Measurements from ENCODE around the gene GUCA2A. TPM values are rescaled to one million over a fixed set of nuclear protein-coding genes. Genes with fewer than 3 reads are reported as not detected.

The GUCA2A gene
- total and polyA plus RNA-seq, 2 of the 4 experiments (the other 2 are of a cell fraction), result not detected

- WGBS, 2 experiments (ENCODE audit: extremely low coverage in 2 of 2, insufficient read length in 1 of 2), result no CpG with 5 or more reads among the region's 3 CpGs
- Histone ChIP-seq H3K27me3 (ENCODE audit: control insufficient read depth, insufficient read depth, low read length) (peaks cover 6% of the 10 kb centered on the region), H3K79me1 (ENCODE audit: low read depth in 1 of 2, low read length in 2 of 2) (no peaks in the 10 kb centered on the region), H3K56ac (ENCODE audit: extremely low read depth, insufficient read depth, low read length) (no peak overlapping the region), H3K4me2 (ENCODE audit: low read depth, low read length) (no peak overlapping the region), H3K18ac (ENCODE audit: low read depth, low read length) (no peak overlapping the region), H2AK9ac (replicated peaks; ENCODE audit: low read depth, low read length, poor library complexity) (no peak overlapping the region), H2BK5ac (ENCODE audit: low read depth, low read length, poor library complexity, severe bottlenecking) (no peak overlapping the region), H3K9me1 (ENCODE audit: insufficient read depth, low read length) (no peaks in the 10 kb centered on the region; the same call in 1 of the 2 replicates), H2BK120ac (ENCODE audit: low read depth, low read length) (no peak overlapping the region), H3K23ac (ENCODE audit: low read depth, low read length) (no peak overlapping the region), H4K8ac (ENCODE audit: low read depth in 2 of 2, low read length in 2 of 2) (no peak overlapping the region), H3K9me3 (ENCODE audit: control insufficient read depth, insufficient read depth, low read length) (no peaks in the 10 kb centered on the region), H4K91ac (ENCODE audit: insufficient read depth, low read depth, low read length) (no peak overlapping the region), H2AFZ (replicated peaks; ENCODE audit: low read length, poor library complexity) (no peak overlapping the region), H3K27ac (ENCODE audit: insufficient read depth, low read length) (no peak overlapping the region), H2AK5ac (ENCODE audit: low read depth, low read length) (no peak overlapping the region), H4K20me1 (ENCODE audit: insufficient read depth, low read length) (no peaks in the 10 kb centered on the region), H4K5ac (ENCODE audit: low read depth, low read length) (no peak overlapping the region), H2BK20ac (ENCODE audit: low read depth, low read length) (no peak overlapping the region), H3K36me3 (ENCODE audit: control insufficient read depth, insufficient read depth, low read length) (no peaks in the 10 kb centered on the region), H3K9ac (ENCODE audit: low read depth, low read length) (no peak overlapping the region), H3K4me3 (ENCODE audit: insufficient read depth, low read depth, low read length) (no peak overlapping the region), H3K4ac (ENCODE audit: low read depth, low read length) (no peak overlapping the region), H2BK15ac (ENCODE audit: low read depth, low read length) (no peak overlapping the region), H3K14ac (replicated peaks; ENCODE audit: low read depth, low read length) (no peak overlapping the region), H3K4me1 (ENCODE audit: control insufficient read depth, insufficient read depth, low read length) (no peaks in the 10 kb centered on the region)
- no peak for TF ChIP-seq MAZ (IDR thresholded peaks at IDR 0.05; ENCODE audit: borderline replicate concordance, low read depth, low read length)
- TF ChIP-seq RAD21 (IDR thresholded peaks at IDR 0.05; ENCODE audit: low read length), result no peak
- TF ChIP-seq BHLHE40 (IDR thresholded peaks at IDR 0.05; ENCODE audit: low read depth, low read length), result no peak
- TF ChIP-seq MXI1 (IDR thresholded peaks at IDR 0.05; ENCODE audit: borderline replicate concordance, low read depth, low read length), result no peak
- TF ChIP-seq, protein P1, sequence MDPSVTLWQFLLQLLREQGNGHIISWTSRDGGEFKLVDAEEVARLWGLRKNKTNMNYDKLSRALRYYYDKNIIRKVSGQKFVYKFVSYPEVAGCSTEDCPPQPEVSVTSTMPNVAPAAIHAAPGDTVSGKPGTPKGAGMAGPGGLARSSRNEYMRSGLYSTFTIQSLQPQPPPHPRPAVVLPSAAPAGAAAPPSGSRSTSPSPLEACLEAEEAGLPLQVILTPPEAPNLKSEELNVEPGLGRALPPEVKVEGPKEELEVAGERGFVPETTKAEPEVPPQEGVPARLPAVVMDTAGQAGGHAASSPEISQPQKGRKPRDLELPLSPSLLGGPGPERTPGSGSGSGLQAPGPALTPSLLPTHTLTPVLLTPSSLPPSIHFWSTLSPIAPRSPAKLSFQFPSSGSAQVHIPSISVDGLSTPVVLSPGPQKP (IDR thresholded peaks at IDR 0.05; ENCODE audit: borderline replicate concordance, low read depth, low read length), result no peak
- TF ChIP-seq NFE2L2 (IDR thresholded peaks at IDR 0.05; ENCODE audit: low read depth, low read length), result no peak
- TF ChIP-seq MAFK (IDR thresholded peaks at IDR 0.05; ENCODE audit: low read depth, low read length), result no peak
- TF ChIP-seq, protein P2, sequence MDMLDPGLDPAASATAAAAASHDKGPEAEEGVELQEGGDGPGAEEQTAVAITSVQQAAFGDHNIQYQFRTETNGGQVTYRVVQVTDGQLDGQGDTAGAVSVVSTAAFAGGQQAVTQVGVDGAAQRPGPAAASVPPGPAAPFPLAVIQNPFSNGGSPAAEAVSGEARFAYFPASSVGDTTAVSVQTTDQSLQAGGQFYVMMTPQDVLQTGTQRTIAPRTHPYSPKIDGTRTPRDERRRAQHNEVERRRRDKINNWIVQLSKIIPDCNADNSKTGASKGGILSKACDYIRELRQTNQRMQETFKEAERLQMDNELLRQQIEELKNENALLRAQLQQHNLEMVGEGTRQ (IDR thresholded peaks at IDR 0.05; ENCODE audit: low read depth, low read length), result no peak
- TF ChIP-seq CEBPB (IDR thresholded peaks at IDR 0.05; ENCODE audit: low read depth, low read length), result no peak
- in situ Hi-C loops (cut with MboI; ENCODE audit: low sequenced_read_pairs) (no loop called here), intact Hi-C loops (cut with micrococcal nuclease) (no loop called here), dilution Hi-C loops (cut with HindIII; ENCODE audit: low sequenced_read_pairs, unreplicated experiment) (no loop called here)
- BruUV-seq (replicated peaks), result no TSS peak
- DNase-seq (no peak), ATAC-seq (ENCODE audit: low read depth) (no peak)
- ChIA-PET CTCF (interaction anchor here (0.7 kb wide), 1 partner anchor 271 kb away, joined by 3 read pairs; no protein-coding TSS in a partner anchor), POLR2A (ENCODE audit: unreplicated experiment) (interaction anchor here (0.6 kb wide), 1 partner anchor 43 kb away, joined by 6 read pairs; no protein-coding TSS in a partner anchor)
These were observed 35.6 kb downstream of the GUCA2A start for GRCh38 chr1:42128964-42129363.

Measured in IMR-90 (cell line).